HepG2 (cell line): ENCODE data around the gene C6orf136. TPM values are rescaled to one million over a fixed set of nuclear protein-coding genes. Genes with fewer than 3 reads are reported as not detected.

Source experiments
- ARID4A ChIP-seq: sonication (generic); formaldehyde crosslinking; IDR thresholded peaks from 2 replicates; pipeline ENCODE4 v1.5.0; 2020; ENCODE audit warnings: mild to moderate bottlenecking, missing genetic modification reagents, borderline replicate concordance
- GABPB1 ChIP-seq: IDR thresholded peaks from 2 replicates; pipeline ENCODE4 v1.6.1; 2016; ENCODE audit warnings: mild to moderate bottlenecking, missing genetic modification reagents, moderate library complexity, missing compliant biosample characterization
- GRHL1 ChIP-seq: sonication (generic); formaldehyde crosslinking; conservative IDR thresholded peaks from 2 replicates; pipeline ENCODE4 v1.8.0; 2022; ENCODE audit warnings: missing genetic modification reagents
- ISL2 ChIP-seq: sonication (generic); formaldehyde crosslinking; IDR thresholded peaks from 2 replicates; pipeline ENCODE4 v1.5.0; 2020; ENCODE audit warnings: missing genetic modification reagents
- LCORL ChIP-seq, 2 experiments: fragments of 450-650 bp in 1 of 2; sonication (generic) in 1 of 2; formaldehyde crosslinking in 1 of 2; IDR thresholded peaks; 2 replicates each; pipeline versions ENCODE4 v1.5.0 to v1.6.1; 2017 to 2020; ENCODE audit warnings: antibody characterized with exemption in 1 of 2, missing genetic modification reagents in 1 of 2
- MXD3 ChIP-seq: IDR thresholded peaks from 2 replicates; pipeline ENCODE4 v1.6.1; 2016; ENCODE audit warnings: mild to moderate bottlenecking, missing biosample characterization, missing genetic modification reagents
- PAX8 ChIP-seq: sonication (generic); formaldehyde crosslinking; IDR thresholded peaks from 2 replicates; pipeline ENCODE4 v1.8.0; 2022; ENCODE audit warnings: mild to moderate bottlenecking, missing genetic modification reagents, borderline replicate concordance
- RAD21 ChIP-seq: fragments of 450-650 bp; formaldehyde crosslinking; IDR thresholded peaks from 2 replicates; pipeline ENCODE4 v1.5.0; 2020; ENCODE audit warnings: mild to moderate bottlenecking
- REPIN1 ChIP-seq: sonication (generic); formaldehyde crosslinking; IDR thresholded peaks from 2 replicates; pipeline ENCODE4 v1.8.0; 2022; ENCODE audit warnings: missing genetic modification reagents, low read depth, mild to moderate bottlenecking, borderline replicate concordance
- SALL1 ChIP-seq: sonication (generic); formaldehyde crosslinking; IDR thresholded peaks from 2 replicates; pipeline ENCODE4 v1.8.0; 2022; ENCODE audit warnings: mild to moderate bottlenecking, missing genetic modification reagents
- SIN3B ChIP-seq: fragments of 150-350 bp; IDR thresholded peaks from 2 replicates; pipeline ENCODE4 v1.6.1; 2014; ENCODE audit warnings: low read length
- SMARCC2 ChIP-seq: fragments of 450-650 bp; IDR thresholded peaks from 2 replicates; pipeline ENCODE4 v1.6.1; 2017; ENCODE audit warnings: antibody characterized with exemption, mild to moderate bottlenecking
- STAG1 ChIP-seq: sonication (generic); formaldehyde crosslinking; IDR thresholded peaks from 2 replicates; pipeline ENCODE4 v1.4.0; 2020; ENCODE audit warnings: missing genetic modification reagents
- ZNF441 ChIP-seq: sonication (generic); formaldehyde crosslinking; IDR thresholded peaks from 2 replicates; pipeline ENCODE4 v1.7.0; 2021; ENCODE audit warnings: missing genetic modification reagents, borderline replicate concordance
- ZNF484 ChIP-seq: sonication (generic); formaldehyde crosslinking; IDR thresholded peaks from 2 replicates; pipeline ENCODE4 v1.5.1; 2020; ENCODE audit warnings: mild to moderate bottlenecking, low read depth, missing genetic modification reagents, borderline replicate concordance
- ZNF557 ChIP-seq: sonication (generic); formaldehyde crosslinking; IDR thresholded peaks from 2 replicates; pipeline ENCODE4 v1.4.0; 2020; ENCODE audit warnings: missing genetic modification reagents
- ZNF564 ChIP-seq: sonication (generic); formaldehyde crosslinking; IDR thresholded peaks from 2 replicates; pipeline ENCODE4 v1.8.1; 2023; ENCODE audit warnings: mild to moderate bottlenecking, missing genetic modification reagents
- ZNF580 ChIP-seq: IDR thresholded peaks from 2 replicates; pipeline ENCODE4 v1.6.1; 2016; ENCODE audit warnings: low read depth, borderline replicate concordance
- ZNF614 ChIP-seq: IDR thresholded peaks from 2 replicates; pipeline ENCODE4 v1.6.1; 2018; ENCODE audit warnings: missing biosample characterization, missing genetic modification reagents, inconsistent platforms, borderline replicate concordance
- ZNF619 ChIP-seq: sonication (generic); formaldehyde crosslinking; IDR thresholded peaks from 2 replicates; pipeline ENCODE4 v1.4.0; 2020; ENCODE audit warnings: mild to moderate bottlenecking, missing genetic modification reagents
- ZNF773 ChIP-seq: sonication (generic); formaldehyde crosslinking; IDR thresholded peaks from 2 replicates; pipeline ENCODE4 v1.4.0; 2020; ENCODE audit warnings: missing genetic modification reagents, borderline replicate concordance
- polyA plus RNA-seq, 8 experiments: library from polyadenylated mRNA; depleted of rRNA in 3 of 8; stranded (reverse) in 7 of 8; unstranded in 1 of 8; fragments of >200 nt; fragmentation: Illumina TruSeq in 4 of 8; extraction: Trizol in 4 of 8; gene quantifications; 2 replicates each; pipeline versions ENCODE4 v1.2.1 to v1.2.3, GENCODE V29; 2011 to 2016; ENCODE audit warnings: low read depth in 4 of 8, missing spikeins in 1 of 8, mixed read lengths in 1 of 8; ENCODE audit not compliant: insufficient read depth in 1 of 8
- total RNA-seq, 5 experiments: library from RNA; depleted of rRNA; stranded (reverse); fragments of >200 nt; fragmentation: Illumina TruSeq; extraction: Trizol; gene quantifications; 2 replicates each; pipeline ENCODE4 v1.2.3, GENCODE V29; 2016; ENCODE audit warnings: low read depth in 1 of 5

The C6orf136 gene
- total and polyA plus RNA-seq, 2 of the 13 experiments (the other 11 are each of a cell fraction or from before 2014, with no cell fraction given): 12.0 to 26.2 TPM

GRCh38 chr6:30617565-30618269 is 29.2 kb upstream of the C6orf136 start, which contains the start of gene MRPS18B (continued):
- TF ChIP-seq ARID4A (peak; percentile 93), ZNF557 (CRISPR knock-in tag) (no peak), ZNF580 (CRISPR knock-in tag) (no peak; the same call in 1 of the 2 replicates), LCORL (IDR thresholded peaks at IDR 0.05) (no peak), LCORL (CRISPR knock-in tag; IDR thresholded peaks at IDR 0.05) (no peak), PAX8 (no peak), ZNF614 (CRISPR knock-in tag) (peak; percentile 21; the same call in 1 of the 2 replicates), ISL2 (CRISPR knock-in tag) (no peak; the same call in 1 of the 2 replicates), REPIN1 (CRISPR knock-in tag) (no peak; the same call in none of the 2 replicates), STAG1 (CRISPR knock-in tag) (peak; percentile 15; the same call in 1 of the 2 replicates), GABPB1 (CRISPR knock-in tag) (peak; percentile 83), ZNF564 (CRISPR knock-in tag) (no peak), ZNF619 (CRISPR knock-in tag) (peak; percentile 81; the same call in 1 of the 2 replicates), ZNF773 (CRISPR knock-in tag) (peak; percentile 26; the same call in 1 of the 2 replicates), RAD21 (CRISPR knock-in tag) (no peak; the same call in 1 of the 2 replicates), GRHL1 (CRISPR knock-in tag) (no peak), SMARCC2 (no peak), SALL1 (CRISPR knock-in tag) (peak; percentile 84), MXD3 (CRISPR knock-in tag) (peak; percentile 80; the same call in 1 of the 2 replicates), ZNF484 (CRISPR knock-in tag) (no peak), ZNF441 (CRISPR knock-in tag) (0 out of 2 replicates have a peak, but pooled peaks have one; percentile 59), SIN3B (peak; percentile 67; the same call in 1 of the 2 replicates)
